Umbilical cord (tissue), 2 donors: Measurements from ENCODE around the gene RAC3. TPM values are rescaled to one million over a fixed set of nuclear protein-coding genes. Genes with fewer than 3 reads are reported as not detected.

ENCODE experiments used
- DNase-seq: peaks from one replicate; pipeline ENCODE4 v3.0.0-alpha.2; 2015; ENCODE audit warnings: low spot score
- total RNA-seq: library from RNA; depleted of rRNA; stranded (reverse); fragments of >200 nt; gene quantifications from one replicate; pipeline ENCODE4 v1.2.3, GENCODE V29; 2014; ENCODE audit warnings: low replicate concordance; ENCODE audit not compliant: insufficient read depth

The RAC3 gene
- total RNA-seq, 1 donor from 2014 or later: 8.7 TPM

DNA sequence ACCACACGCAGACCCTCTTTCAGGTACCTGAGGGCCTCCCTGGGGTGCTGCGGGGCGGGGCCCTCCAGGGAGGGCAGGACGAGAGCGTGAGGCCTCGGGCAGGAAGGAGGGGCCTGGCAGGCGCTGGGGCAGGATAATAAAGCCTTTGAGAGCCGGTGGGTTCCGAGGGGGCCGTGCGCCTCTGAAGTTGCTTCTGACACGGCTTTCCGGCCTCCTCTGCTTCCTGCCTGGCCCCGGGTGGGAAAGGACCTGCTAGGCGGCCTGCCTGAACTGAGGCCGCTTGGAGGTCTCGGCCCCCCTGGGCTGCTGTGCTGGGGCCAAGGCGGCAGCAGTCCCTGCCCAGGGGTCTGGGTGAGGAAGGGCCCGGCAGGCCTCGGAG is 19.2 kb upstream of the RAC3 start:
- DNase-seq: no peak

DNA sequence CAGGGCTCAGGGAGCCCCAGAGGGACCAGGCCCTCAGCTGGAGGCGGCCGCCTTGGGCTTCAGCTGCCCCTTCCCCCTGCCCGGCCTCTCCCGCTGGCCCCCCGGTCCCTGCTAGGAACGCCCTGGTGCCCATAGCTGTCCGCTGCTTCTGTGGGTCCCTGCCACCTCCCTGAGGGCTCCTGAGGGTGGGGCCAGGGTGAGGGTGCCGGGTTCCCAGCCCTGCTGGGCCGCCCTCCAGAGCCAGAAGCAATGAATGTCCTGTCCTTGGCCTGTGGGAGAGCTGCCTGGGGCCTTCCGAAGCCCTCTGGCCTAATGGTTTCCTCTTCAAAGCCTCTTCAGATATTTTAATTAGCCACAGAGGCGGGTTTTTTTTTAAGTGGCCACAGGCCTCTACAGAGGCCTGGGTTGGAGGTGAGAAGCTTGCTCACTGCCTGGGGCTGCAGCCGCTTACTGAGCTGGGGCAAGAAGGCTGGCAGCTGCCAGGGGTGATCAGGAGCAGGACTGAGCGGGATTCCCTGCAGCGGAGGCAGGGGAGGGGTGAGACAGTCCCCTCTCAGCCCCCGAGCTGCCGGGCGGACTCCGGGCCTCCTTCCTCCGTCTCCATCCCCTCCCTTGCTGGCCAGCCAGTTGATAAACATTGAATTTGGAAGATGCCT is 18.7 kb upstream of the RAC3 start:
- no peak for DNase-seq

DNA sequence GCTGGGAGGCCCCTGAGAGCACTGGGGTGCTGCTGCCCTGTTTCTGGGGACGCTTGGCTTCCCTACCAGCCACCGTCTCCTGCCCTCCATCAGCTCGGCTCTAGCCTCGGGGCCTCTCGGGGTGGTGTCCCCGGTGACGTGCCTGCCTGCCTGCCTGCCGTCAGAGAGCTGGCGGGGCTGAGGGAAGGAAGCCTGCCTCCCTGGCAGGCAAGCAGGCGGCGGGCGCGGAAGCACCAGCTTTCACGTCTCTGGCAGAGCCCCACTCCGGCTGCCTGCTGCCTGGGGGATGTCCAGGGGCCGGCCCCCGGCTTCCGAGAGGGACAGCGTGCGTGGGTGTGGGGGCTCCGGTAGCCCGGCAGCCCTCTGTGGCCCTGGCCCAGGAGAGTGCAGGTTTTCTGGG is 18.1 kb upstream of the RAC3 start:
- peak; percentile 84 for DNase-seq

DNA sequence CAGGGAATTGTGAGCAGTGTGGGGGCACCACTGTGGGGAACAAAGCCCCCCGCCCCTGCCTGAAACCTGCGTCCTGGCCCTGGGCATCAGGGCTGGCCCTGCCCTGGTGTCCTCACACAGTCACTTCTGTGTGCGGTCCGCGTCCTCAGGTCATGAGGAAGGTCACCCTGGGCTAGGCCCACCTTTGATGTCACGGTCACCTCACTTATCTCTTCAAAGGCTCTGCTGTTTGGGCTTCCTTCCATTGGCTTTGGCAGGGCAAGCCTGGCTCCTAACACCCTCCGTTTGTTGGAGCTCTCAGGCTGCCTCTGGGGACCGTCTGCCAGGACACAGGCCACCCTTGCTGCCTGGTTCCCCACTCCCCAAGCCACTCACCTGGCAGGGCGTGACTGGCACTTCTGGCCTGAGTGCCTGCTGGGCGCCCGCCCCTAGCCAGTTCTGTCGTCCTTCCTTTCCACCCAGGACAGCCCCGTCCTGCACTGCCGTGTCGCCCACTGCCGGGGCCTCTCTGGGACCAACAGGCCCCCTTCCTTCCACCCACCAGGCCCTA is 17.6 kb upstream of the RAC3 start:
- DNase-seq: no peak

DNA sequence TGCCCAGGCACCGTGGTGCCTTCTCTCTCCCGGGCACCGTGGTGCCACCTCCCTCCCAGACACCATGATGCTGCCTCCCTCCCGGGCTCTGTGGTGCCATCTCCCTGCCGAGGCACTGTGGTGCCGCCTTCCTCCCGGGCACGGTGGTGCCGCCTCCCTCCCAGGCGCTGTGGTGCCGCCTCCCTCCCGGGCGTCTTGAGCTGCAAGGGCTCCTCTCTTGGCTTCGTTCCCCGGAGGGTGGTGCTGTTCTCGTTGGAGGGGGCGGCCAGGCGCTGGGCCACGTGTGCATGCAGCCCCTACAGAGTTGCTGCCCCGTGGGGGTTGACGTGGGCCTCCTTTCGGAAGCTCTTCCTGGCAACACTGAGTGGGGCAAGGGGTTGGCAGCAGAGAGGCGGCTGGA is 17.0 kb upstream of the RAC3 start:
- no peak for DNase-seq

- no peak for DNase-seq
These were observed 16.5 kb upstream of the RAC3 start for GRCh38 chr17:82014971-82015310.

- no peak for DNase-seq
These were observed 16.0 kb upstream of the RAC3 start for GRCh38 chr17:82015311-82015971.

DNA sequence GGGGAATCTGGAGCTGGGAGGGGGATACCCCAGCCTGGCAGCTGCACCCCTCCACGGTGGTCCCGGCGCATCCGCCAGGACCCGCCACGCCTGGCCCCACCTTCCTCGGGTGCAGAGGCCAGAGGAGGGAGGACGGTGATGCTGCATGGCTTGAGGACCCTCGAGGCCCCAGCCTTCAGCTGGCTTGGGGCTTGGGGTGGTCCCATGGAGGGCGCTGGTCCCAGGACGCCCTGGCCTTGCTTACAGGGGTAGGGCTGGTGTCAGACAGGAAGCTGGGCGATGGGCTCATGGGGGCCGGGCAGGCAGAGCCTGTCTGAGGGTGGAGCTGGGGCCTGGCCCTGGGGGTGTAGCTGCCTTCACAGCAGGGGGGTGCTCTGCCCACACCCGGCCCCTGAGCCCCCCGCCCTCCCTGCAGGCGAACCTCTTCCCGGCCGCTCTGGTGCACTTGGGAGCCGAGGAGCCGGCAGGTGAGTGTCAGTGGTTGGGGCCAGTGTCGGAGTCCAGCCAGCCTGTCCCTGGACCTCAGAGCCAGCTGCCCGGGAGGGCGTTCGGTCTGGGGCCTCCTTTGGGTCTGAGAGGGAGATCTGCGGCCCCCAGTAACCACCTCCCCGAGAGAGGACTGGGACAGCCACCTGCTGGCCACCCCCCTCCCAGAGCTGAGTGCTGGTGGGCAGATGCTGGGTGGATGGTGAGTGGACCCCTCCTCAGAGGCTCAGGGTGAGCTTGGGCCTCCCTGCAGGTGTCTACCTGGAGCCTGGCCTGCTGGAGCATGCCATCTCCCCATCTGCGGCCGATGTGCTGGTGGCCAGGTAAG is 15.2 kb upstream of the RAC3 start:
- no peak for DNase-seq

GRCh38 chr17:82016875-82017459 is 14.5 kb upstream of the RAC3 start:
- DNase-seq: no peak

DNA sequence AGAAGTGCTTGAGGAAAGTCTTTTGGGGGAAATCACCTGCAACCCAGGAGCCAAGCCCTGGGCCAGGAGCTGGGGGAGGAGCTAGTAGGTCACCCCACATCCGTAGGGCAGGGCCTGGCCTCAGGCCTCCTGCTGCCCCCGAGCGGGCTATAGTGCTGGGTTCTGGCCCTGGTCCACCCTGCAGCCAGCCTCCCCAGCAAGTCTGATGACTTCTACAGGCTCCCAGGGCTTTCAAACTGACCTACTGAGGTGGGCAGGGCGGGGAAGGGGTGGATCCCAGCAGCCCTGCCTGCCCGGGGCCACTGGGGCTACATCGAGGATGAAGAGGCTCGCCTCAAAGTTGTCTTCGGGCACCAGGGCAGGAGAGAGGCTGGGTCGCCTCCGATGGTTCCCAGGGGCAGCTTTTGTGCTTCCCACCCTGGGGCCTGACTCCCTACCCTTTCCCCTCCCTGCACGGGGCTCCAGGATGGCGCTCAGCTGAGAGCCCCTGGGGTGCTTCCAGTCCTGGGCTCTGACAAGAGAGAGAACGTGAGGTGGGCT is 13.8 kb upstream of the RAC3 start:
- no peak for DNase-seq

DNA sequence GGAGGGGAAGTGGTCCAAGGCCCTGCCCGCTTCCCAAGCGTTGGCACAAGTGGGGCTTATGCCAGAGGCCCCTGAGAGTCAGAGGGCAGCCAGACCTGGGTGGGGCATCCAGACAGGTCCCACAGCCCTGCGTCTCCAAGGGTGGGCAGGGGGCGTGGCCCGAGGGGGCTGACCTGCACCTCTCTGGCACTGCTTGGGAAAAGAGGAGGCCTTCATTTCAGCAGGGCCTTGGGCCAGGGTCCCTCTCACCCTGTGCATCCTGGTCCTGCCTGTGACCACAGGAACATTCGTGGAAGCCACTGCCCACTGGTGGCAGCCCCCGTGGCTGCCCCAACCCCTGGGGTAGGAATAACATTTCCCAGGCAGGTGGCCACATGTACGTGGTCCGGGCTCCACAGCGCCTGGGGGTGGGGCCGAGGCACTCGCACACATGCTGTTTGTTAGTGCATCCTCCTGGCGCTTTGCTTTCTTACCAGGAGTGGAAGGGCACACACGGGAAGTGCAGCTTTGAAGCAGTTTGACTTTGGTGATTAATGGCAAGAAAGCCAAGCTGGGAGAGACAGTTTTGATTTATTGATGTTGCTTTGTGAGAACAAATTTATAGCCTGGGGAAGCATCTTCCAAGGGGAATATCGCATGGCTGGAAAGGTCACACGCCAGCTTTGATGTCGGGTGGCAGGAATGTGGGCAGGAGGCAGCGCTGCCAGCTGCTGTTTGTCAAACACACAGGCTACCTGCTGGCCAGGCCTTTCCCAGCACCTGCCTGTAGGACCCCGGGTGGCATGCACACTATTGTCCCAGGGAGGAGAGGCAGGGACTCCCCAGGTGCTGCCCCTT is 13.1 kb upstream of the RAC3 start:
- no peak for DNase-seq

DNA sequence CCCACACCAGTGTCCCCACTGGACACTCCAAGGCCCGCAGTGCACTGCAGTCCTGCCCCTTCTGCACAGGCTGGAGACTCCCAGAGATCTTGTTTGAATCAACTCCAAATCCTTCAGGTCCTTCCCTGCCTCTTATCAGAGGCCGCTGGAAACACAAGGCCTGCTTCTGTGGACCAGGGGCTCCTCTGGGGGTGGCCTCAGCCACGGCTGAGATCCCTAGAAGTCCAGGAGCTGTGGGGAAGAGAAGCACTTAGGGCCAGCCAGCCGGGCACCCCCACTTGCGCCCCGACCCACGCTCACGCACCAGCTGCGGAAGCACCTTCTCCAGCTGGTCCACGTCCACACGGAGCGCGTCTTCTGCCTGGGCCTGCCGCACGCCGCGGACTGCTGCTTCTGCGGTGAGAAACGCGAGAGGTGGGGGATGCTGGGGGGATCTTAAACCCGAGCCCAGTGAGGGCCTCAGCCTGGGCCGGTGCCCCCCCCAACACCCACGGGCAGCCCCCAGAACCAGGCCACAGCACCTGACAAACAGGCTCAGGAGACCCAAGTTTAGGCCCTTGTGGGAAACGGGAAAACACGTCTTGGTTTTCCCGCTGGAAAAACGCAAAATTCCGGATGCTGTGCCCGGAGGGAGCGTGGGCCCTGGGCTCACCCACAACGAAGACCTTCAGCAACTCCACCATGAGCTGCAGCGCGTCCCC is 12.3 kb upstream of the RAC3 start:
- DNase-seq: peak; percentile 73

DNA sequence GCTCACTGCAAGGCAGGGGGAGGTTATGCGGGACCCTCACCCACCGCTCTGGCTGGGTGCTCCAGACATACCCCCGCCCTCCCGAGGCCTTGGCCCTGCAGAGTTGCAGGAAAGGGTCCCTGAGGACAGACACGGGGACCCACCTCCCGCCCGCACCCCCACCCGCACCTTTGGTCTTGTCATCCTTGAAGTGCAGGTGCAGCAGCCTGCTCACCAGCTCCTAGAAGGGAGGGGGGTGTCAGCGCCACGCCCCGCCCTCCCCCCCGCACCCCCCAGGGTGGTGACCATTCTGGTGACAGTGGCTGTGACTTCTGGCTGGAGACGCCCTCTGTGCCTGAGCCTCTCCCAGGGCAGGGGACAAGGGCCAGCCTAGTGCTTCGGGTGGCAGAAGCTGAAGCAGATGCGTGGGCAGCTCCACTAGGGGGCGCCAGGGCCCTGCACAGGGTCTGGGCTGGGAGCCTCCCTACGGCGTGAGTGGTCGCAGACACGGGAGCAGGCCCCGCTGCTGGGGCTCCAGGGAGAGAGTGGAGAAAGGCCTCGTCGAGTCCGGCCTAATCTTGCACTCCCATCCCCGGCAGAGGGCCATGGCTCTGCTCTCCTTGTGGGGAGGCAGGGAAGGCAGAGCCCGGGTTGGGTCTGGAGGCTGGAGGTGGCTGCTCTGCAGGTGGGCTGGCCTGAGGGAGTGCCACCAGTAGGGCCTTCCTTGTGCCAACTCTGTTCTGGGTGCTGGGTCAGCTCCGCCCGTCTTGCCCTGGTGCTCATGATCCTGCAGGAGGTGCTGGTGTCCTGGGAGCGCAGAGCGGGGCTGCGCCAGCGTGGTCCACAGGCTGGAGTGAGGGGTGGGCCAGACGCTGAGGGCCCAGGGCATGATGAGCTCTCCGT is 11.5 kb upstream of the RAC3 start:
- no peak for DNase-seq

- no peak for DNase-seq
These were observed 10.8 kb upstream of the RAC3 start for GRCh38 chr17:82020572-82021106.

- peak; percentile 66 for DNase-seq
These were observed 10.2 kb upstream of the RAC3 start for GRCh38 chr17:82021107-82021899.

DNA sequence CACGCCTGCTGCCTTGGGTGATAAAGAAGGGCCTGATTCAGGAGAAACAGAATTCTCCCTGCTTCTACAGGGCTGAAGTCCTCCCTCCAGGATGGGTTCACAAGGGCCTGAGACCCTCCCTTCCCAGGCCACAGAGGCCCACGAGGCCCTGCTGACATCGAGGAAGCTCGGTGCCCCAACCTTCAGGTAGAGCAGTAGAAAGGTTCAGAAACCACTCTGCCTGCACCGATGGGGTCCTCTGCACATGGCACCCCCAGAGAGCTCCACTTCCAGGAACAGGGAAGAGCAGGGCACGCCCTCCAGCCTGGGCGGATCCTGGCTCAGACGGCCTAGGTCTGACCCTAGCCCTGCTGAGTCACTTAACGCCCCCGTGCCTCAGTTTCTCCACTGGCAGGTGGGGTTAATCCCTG is 9.6 kb upstream of the RAC3 start:
- no peak for DNase-seq

DNA sequence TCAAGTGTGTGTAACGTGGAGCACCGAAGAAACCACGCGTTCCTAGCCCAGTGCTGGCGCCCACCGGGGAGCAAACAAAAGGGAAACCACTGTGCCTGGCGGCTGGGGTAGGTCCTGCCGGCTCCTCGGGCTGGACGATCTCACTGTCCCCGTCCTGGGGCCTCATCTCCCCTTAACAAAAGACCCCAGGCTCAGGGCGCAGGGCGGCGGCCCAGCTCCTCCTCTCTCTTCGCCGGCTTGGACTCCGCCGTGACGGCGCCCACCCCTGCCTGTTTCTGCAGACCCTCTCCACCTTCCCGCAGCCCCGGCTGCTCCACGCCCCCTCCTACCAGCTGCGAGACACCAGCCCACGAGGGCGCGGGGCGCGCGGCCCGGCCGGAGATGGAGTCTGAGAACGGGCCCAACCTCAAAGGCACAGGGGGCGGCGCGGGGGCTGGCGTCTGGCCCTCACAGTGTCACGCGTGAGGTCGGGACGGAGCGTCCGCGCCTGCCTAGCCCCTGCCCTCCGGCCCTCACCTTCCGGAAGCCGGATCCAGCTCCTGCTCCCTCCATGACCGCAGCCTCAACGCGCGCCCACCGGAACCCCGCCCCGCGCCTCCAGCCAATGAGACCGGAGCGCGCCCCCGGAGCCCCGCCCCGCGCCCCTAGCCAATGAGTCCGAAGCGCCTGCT is 9.0 kb upstream of the RAC3 start, which contains the start of gene CENPX:
CENPX (minus strand) TSS at position 569 of the 671 bp plus-strand sequence; CDS start at position 552, 17 bp downstream.
- DNase-seq: no peak
